Right lobe of liver (tissue), 6 donors: Measurements from ENCODE around the gene NPTX1. TPM values are rescaled to one million over a fixed set of nuclear protein-coding genes. Genes with fewer than 3 reads are reported as not detected.

ENCODE experiments used
- ATAC-seq, 4 donors: fragments of 200-7000 bp; cut with Tn5 transposase; one replicate each; pipeline ENCODE4 v1.9.1; 2020; ENCODE audit warnings: mild to moderate bottlenecking in 4 of 4, moderate library complexity in 4 of 4
- DNase-seq, 3 donors: peaks; one replicate each; pipeline ENCODE4 v3.0.0-alpha.2; 2020
- H3K27ac ChIP-seq, 3 donors: fragments of 200-600 bp; one replicate each; pipeline ENCODE4 v1.8.0; 2022
- H3K27me3 ChIP-seq, 2 donors: fragments of 200-600 bp; one replicate each; pipeline ENCODE4 v1.8.0; 2022
- H3K36me3 ChIP-seq, 4 donors: fragments of 200-600 bp; sonication (generic) in 1 of 4; one replicate each; pipeline versions ENCODE4 v1.5.1 to v1.8.0; 2017 to 2022; ENCODE audit warnings: control low read depth in 1 of 4
- H3K4me1 ChIP-seq, 4 donors: fragments of 200-600 bp; sonication (generic) in 1 of 4; one replicate each; pipeline versions ENCODE4 v1.5.1 to v1.8.0; 2017 to 2022; ENCODE audit warnings: control low read depth in 1 of 4
- H3K4me3 ChIP-seq, 3 donors: fragments of 200-600 bp; one replicate each; pipeline ENCODE4 v1.8.0; 2022
- H3K9me3 ChIP-seq, 4 donors: fragments of 200-600 bp; sonication (generic) in 1 of 4; one replicate each; pipeline versions ENCODE4 v1.5.1 to v1.8.0; 2017 to 2022; ENCODE audit warnings: control low read depth in 1 of 4
- CTCF ChIP-seq, 4 donors: fragments of 200-600 bp in 3 of 4; fragments of 450-650 bp in 1 of 4; IDR thresholded peaks; one replicate each; pipeline versions ENCODE4 v1.5.1 to v1.8.0; 2016 to 2022; ENCODE audit warnings: antibody characterized with exemption in 4 of 4, mild to moderate bottlenecking in 2 of 4
- POLR2A ChIP-seq: fragments of 450-650 bp; IDR thresholded peaks from one replicate; pipeline ENCODE4 v1.6.1; 2017; ENCODE audit warnings: antibody characterized with exemption, mild to moderate bottlenecking
- WGBS: methylation state at CpG from one replicate; pipeline ENCODE4 v1.1.6; 2018; ENCODE audit warnings: low coverage, low lambda C conversion rate; ENCODE audit not compliant: insufficient coverage; ENCODE audit errors: missing lambda C conversion rate; 5-methylcytosine and 5-hydroxymethylcytosine counted together
- intact Hi-C, 2 donors: fragments of 100-400 bp; cut with DNase I; formaldehyde crosslinking; loops; one replicate each; pipeline versions ENCODE4 v1.11.2 to v1.14.1; 2022
- total RNA-seq, 6 experiments: library from RNA; depleted of rRNA in 2 of 6; stranded (reverse); fragments of >200 nt in 2 of 6; fragmentation: NEBNext Ultra II Directional in 3 of 6; extraction: Animal tissue kit (Norgen Biotek cat#: 25700) in 3 of 6; gene quantifications; one replicate each; pipeline versions ENCODE4 v1.1.0 to v1.2.4, GENCODE V29; 2016 to 2023
- donor health status: DM: no; HTN: yes; CAD: no.
- donor health status: DM: no; HTN: no; CAD: no.
- donor health status: DM: no; HTN: no; CAD: no.
- donor health status: DM: no; HTN: yes; CAD: no.
- donor health status: DM: no; HTN: yes; CAD: no.

The NPTX1 gene
- total RNA-seq, 6 experiments from 2014 or later: 0.06 TPM; not detected in 5

- H3K4me3 ChIP-seq: no peak overlapping the region
- WGBS: 50% methylated on average over 1 of the region's 4 CpGs
- no peaks in the 10 kb centered on the region for H3K9me3 ChIP-seq
- intact Hi-C loops: no loop called here
- no peaks in the 10 kb centered on the region for H3K4me1 ChIP-seq
- H3K27ac ChIP-seq: no peak overlapping the region
- ATAC-seq: no peak
- no peak for DNase-seq
- TF ChIP-seq CTCF (IDR thresholded peaks at IDR 0.05) (no peak), POLR2A (no peak)
- no peaks in the 10 kb centered on the region for H3K27me3 ChIP-seq
- H3K36me3 ChIP-seq: no peaks in the 10 kb centered on the region
Observed at GRCh38 chr17:80447790-80448189, 28.6 kb downstream of the NPTX1 start.

GRCh38 chr17:80446645-80447405 lies 29.6 kb downstream of the NPTX1 start:
- DNase-seq: no peak
- TF ChIP-seq POLR2A: no peak
- no peak for TF ChIP-seq CTCF (IDR thresholded peaks at IDR 0.05)
- WGBS: 68% methylated on average over 3 of the region's 12 CpGs
- H3K27ac ChIP-seq: no peak overlapping the region
- H3K36me3 ChIP-seq: no peaks in the 10 kb centered on the region
- no peak for ATAC-seq
- no peaks in the 10 kb centered on the region for H3K9me3 ChIP-seq
- intact Hi-C loops: no loop called here
- H3K4me3 ChIP-seq: no peak overlapping the region
- no peaks in the 10 kb centered on the region for H3K27me3 ChIP-seq
- H3K4me1 ChIP-seq: no peaks in the 10 kb centered on the region

- TF ChIP-seq POLR2A (no peak), CTCF (IDR thresholded peaks at IDR 0.05) (no peak)
- no peaks in the 10 kb centered on the region for H3K36me3 ChIP-seq
- WGBS: 60% methylated on average over 1 of the region's 10 CpGs
- no peaks in the 10 kb centered on the region for H3K4me1 ChIP-seq
- no peak overlapping the region for H3K4me3 ChIP-seq
- H3K27me3 ChIP-seq: no peaks in the 10 kb centered on the region
- ATAC-seq (no peak), DNase-seq (no peak)
- intact Hi-C loops: no loop called here
- H3K9me3 ChIP-seq: no peaks in the 10 kb centered on the region
- H3K27ac ChIP-seq: no peak overlapping the region
Observed at GRCh38 chr17:80445726-80446110, 30.7 kb downstream of the NPTX1 start.

GRCh38 chr17:80445007-80445725 lies 31.2 kb downstream of the NPTX1 start:
- Histone ChIP-seq H3K27me3 (no peaks in the 10 kb centered on the region), H3K4me3 (no peak overlapping the region), H3K4me1 (no peaks in the 10 kb centered on the region), H3K36me3 (no peaks in the 10 kb centered on the region), H3K27ac (no peak overlapping the region), H3K9me3 (no peaks in the 10 kb centered on the region)
- 77% methylated on average over 10 of the region's 26 CpGs for WGBS
- TF ChIP-seq CTCF (IDR thresholded peaks at IDR 0.05) (no peak), POLR2A (no peak)
- intact Hi-C loops: no loop called here
- ATAC-seq (no peak), DNase-seq (no peak)
